OCI-LY1 (cell line): ENCODE results near the gene ASH1L.

ENCODE experiments used
- H2AFZ ChIP-seq: fragments of 200-600 bp; sonication (generic), shearing (Covaris generic); 2 replicates; pipeline ENCODE4 v1.6.0; 2014; ENCODE audit warnings: antibody characterized with exemption, mild to moderate bottlenecking, low read length
- H3F3A ChIP-seq: fragments of 200-600 bp; sonication (generic), shearing (Covaris generic); 2 replicates; pipeline ENCODE4 v1.6.0; 2014; ENCODE audit warnings: mild to moderate bottlenecking, antibody characterized with exemption, low read length, moderate library complexity; ENCODE audit not compliant: insufficient read depth
- H3K27ac ChIP-seq: fragments of 200-600 bp; sonication (generic); 2 replicates; pipeline ENCODE4 v1.5.1; 2014; ENCODE audit warnings: low read length, mixed run types, mild to moderate bottlenecking, low read depth; ENCODE audit not compliant: poor library complexity, severe bottlenecking
- H3K27me3 ChIP-seq: fragments of 200-600 bp; sonication (generic); 2 replicates; pipeline ENCODE4 v1.6.0; 2014; ENCODE audit warnings: antibody characterized with exemption, mild to moderate bottlenecking, low read length, moderate library complexity; ENCODE audit not compliant: insufficient read depth
- H3K36me3 ChIP-seq: fragments of 200-600 bp; sonication (generic); 2 replicates; pipeline ENCODE4 v1.6.1; 2014; ENCODE audit warnings: mild to moderate bottlenecking, antibody characterized with exemption, low read length, moderate library complexity, mixed read lengths; ENCODE audit not compliant: insufficient read depth
- H3K4me1 ChIP-seq: fragments of 200-600 bp; sonication (generic); 2 replicates; pipeline ENCODE4 v1.5.1; 2014; ENCODE audit warnings: mild to moderate bottlenecking, low read length, moderate library complexity; ENCODE audit not compliant: insufficient read depth, severe bottlenecking
- H3K4me2 ChIP-seq: fragments of 200-600 bp; sonication (generic), shearing (Covaris generic); 2 replicates; pipeline ENCODE4 v1.6.1; 2014; ENCODE audit warnings: low read length
- H3K4me3 ChIP-seq: fragments of 200-600 bp; sonication (generic); 2 replicates; pipeline ENCODE4 v1.5.1; 2014; ENCODE audit warnings: low read length, low read depth, mild to moderate bottlenecking, mixed read lengths; ENCODE audit not compliant: poor library complexity, severe bottlenecking
- H3K79me2 ChIP-seq: fragments of 200-600 bp; shearing (Covaris generic); 2 replicates; pipeline ENCODE4 v1.6.1; 2016; ENCODE audit warnings: mixed run types, low read length, mixed read lengths; ENCODE audit not compliant: insufficient read depth
- H3K9ac ChIP-seq: fragments of 200-600 bp; sonication (generic), shearing (Covaris generic); 2 replicates; pipeline ENCODE4 v1.6.1; 2014; ENCODE audit warnings: mild to moderate bottlenecking, low read length, mixed read lengths
- H3K9me2 ChIP-seq: fragments of 200-600 bp; sonication (generic), shearing (Covaris generic); 2 replicates; pipeline ENCODE4 v1.6.1; 2014; ENCODE audit warnings: low read depth, mild to moderate bottlenecking, low read length, mixed read lengths
- H3K9me3 ChIP-seq: fragments of 200-600 bp; shearing (Covaris generic); 2 replicates; pipeline ENCODE4 v1.6.1; 2014; ENCODE audit warnings: low read length, mixed read lengths
- H4K20me1 ChIP-seq: fragments of 200-600 bp; sonication (generic), shearing (Covaris generic); 2 replicates; pipeline ENCODE4 v1.6.0; 2016; ENCODE audit warnings: mild to moderate bottlenecking, low read length; ENCODE audit not compliant: insufficient read depth
- CTCF ChIP-seq: fragments of 200-600 bp; sonication (generic), shearing (Covaris generic); IDR thresholded peaks from 2 replicates; pipeline ENCODE4 v1.5.1; 2017; ENCODE audit warnings: mild to moderate bottlenecking, antibody characterized with exemption, low read length, moderate library complexity, mixed read lengths
- EZH2 ChIP-seq: fragments of 200-600 bp; sonication (generic), shearing (Covaris generic); IDR thresholded peaks from 2 replicates; pipeline ENCODE4 v1.8.0; 2017; ENCODE audit warnings: borderline replicate concordance, mixed run types, mild to moderate bottlenecking, antibody characterized with exemption, low read length, moderate library complexity, mixed read lengths

ASH1L gene

GRCh38 chr1:155463865-155464650, 98.5 kb downstream of the ASH1L start:
- Histone ChIP-seq H3K9me3 (0 out of 2 replicates have a peak, but pooled peaks cover 2% of the 10 kb centered on the region), H3K4me3 (no peak overlapping the region), H4K20me1 (no peaks in the 10 kb centered on the region), H3F3A (no peaks in the 10 kb centered on the region), H2AFZ (no peak overlapping the region), H3K36me3 (peaks cover 38% of the 10 kb centered on the region; the same call in 1 of the 2 replicates), H3K27me3 (no peaks in the 10 kb centered on the region), H3K4me2 (no peak overlapping the region), H3K9ac (no peak overlapping the region), H3K27ac (no peak overlapping the region), H3K9me2 (no peaks in the 10 kb centered on the region), H3K4me1 (peaks cover 19% of the 10 kb centered on the region), H3K79me2 (peaks cover 15% of the 10 kb centered on the region)
- TF ChIP-seq CTCF = no peak
- no peak for TF ChIP-seq EZH2

GRCh38 chr1:155458111-155458510, 104.5 kb downstream of the ASH1L start:
- no peaks in the 10 kb centered on the region for H3K9me3 ChIP-seq
- no peak for TF ChIP-seq CTCF
- no peak for TF ChIP-seq EZH2
- no peaks in the 10 kb centered on the region for H3K27me3 ChIP-seq
- H3F3A ChIP-seq = no peaks in the 10 kb centered on the region
- H3K4me3 ChIP-seq = no peak overlapping the region
- no peak overlapping the region for H2AFZ ChIP-seq
- no peak overlapping the region for H3K4me2 ChIP-seq
- H3K36me3 ChIP-seq = peaks cover 73% of the 10 kb centered on the region
- no peak overlapping the region for H3K27ac ChIP-seq
- peaks cover 7% of the 10 kb centered on the region; the same call in 1 of the 2 replicates for H3K79me2 ChIP-seq
- H4K20me1 ChIP-seq = no peaks in the 10 kb centered on the region
- H3K9ac ChIP-seq = no peak overlapping the region
- H3K4me1 ChIP-seq = no peaks in the 10 kb centered on the region
- no peaks in the 10 kb centered on the region for H3K9me2 ChIP-seq

DNA sequence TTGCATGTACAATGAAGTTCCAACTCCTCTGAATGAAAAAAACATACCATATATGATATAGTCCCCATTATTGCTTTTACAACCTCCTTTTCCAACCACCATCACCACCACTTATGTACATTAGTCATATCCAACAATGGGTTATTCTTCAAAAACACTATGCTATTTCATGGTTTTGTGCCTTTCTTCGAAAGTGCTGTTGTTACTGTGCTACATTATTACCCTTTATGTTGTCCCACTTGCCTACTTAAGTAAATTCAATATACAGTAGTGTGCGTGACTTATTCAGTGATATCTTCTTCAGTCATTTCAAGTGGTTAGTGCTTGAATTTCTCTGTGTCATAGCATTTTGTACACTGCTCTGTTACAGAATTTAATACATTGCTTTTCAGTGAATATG, 105.3 kb downstream of the ASH1L start:
- H3K79me2 ChIP-seq = peaks cover 7% of the 10 kb centered on the region; the same call in 1 of the 2 replicates

More for the DNA sequence above, 105.3 kb downstream of the ASH1L start:
- peaks cover 74% of the 10 kb centered on the region for H3K36me3 ChIP-seq
- no peak overlapping the region for H2AFZ ChIP-seq
- no peaks in the 10 kb centered on the region for H4K20me1 ChIP-seq
- H3K27ac ChIP-seq = no peak overlapping the region
- no peak overlapping the region for H3K9ac ChIP-seq
- H3K4me2 ChIP-seq = no peak overlapping the region
- no peaks in the 10 kb centered on the region for H3K4me1 ChIP-seq
- no peaks in the 10 kb centered on the region for H3F3A ChIP-seq
- no peak overlapping the region for H3K4me3 ChIP-seq
- H3K9me3 ChIP-seq = no peaks in the 10 kb centered on the region
- no peaks in the 10 kb centered on the region for H3K9me2 ChIP-seq
- H3K27me3 ChIP-seq = no peaks in the 10 kb centered on the region
- no peak for TF ChIP-seq EZH2
